DLD1 (cell line): ENCODE data around the gene ALAS1.
"Not testable (repeated sequence)": the region's sequence is repeated elsewhere in the genome, so short reads cannot be mapped to it uniquely, and the experiment has no call there.

Source experiments
- in situ Hi-C: cut with HindIII; loops from 2 replicates; pipeline ENCODE4 v1.10.0; 2017; ENCODE audit warnings: low sequenced_read_pairs

ALAS1 gene

GRCh38 chr3:52176180-52176752 lies 21.7 kb upstream of the ALAS1 start:
- in situ Hi-C loops = no loop called here

- in situ Hi-C loops = no loop called here
These were observed 20.8 kb upstream of the ALAS1 start for GRCh38 chr3:52176951-52177700.

GRCh38 chr3:52177701-52178042 lies 20.3 kb upstream of the ALAS1 start:
- in situ Hi-C loops = no loop called here

- in situ Hi-C loops = not testable (repeated sequence)
These were observed 19.8 kb upstream of the ALAS1 start for GRCh38 chr3:52178126-52178525.

- in situ Hi-C loops = no loop called here
These were observed 19.4 kb upstream of the ALAS1 start for GRCh38 chr3:52178537-52178936.

GRCh38 chr3:52181543-52181942 lies 16.4 kb upstream of the ALAS1 start:
- in situ Hi-C loops = loop anchor here (5.0 to 10.0 kb wide), 2 partner anchors 89 to 93 kb away; partner anchors contain the start of gene WDR82

- in situ Hi-C loops = loop anchor here (5.0 to 10.0 kb wide), 2 partner anchors 90 to 93 kb away; partner anchors contain the start of gene WDR82
These were observed 15.8 kb upstream of the ALAS1 start for GRCh38 chr3:52182196-52182595.

GRCh38 chr3:52182691-52183090 lies 15.3 kb upstream of the ALAS1 start:
- in situ Hi-C loops = loop anchor here (5.0 to 10.0 kb wide), 2 partner anchors 90 to 92 kb away; partner anchors contain the start of gene WDR82

- in situ Hi-C loops = loop anchor here (5.0 to 10.0 kb wide), 2 partner anchors 91 to 92 kb away; partner anchors contain the start of gene WDR82
These were observed 14.0 kb upstream of the ALAS1 start for GRCh38 chr3:52183786-52184445.

GRCh38 chr3:52184690-52185089 lies 13.3 kb upstream of the ALAS1 start:
- in situ Hi-C loops = loop anchor here (5.0 to 10.0 kb wide), 2 partner anchors 90 to 92 kb away; partner anchors contain the start of gene WDR82

GRCh38 chr3:52185311-52185710 lies 12.6 kb upstream of the ALAS1 start:
- in situ Hi-C loops = loop anchor here (10.0 kb wide), 1 partner anchor 89 kb away; the partner anchor contains the start of gene WDR82

GRCh38 chr3:52185837-52186236 lies 12.1 kb upstream of the ALAS1 start:
- in situ Hi-C loops = loop anchor here (10.0 kb wide), 1 partner anchor 89 kb away; the partner anchor contains the start of gene WDR82

- in situ Hi-C loops = loop anchor here (10.0 kb wide), 1 partner anchor 88 kb away; the partner anchor contains the start of gene WDR82
These were observed 11.2 kb upstream of the ALAS1 start for GRCh38 chr3:52186729-52187128.

GRCh38 chr3:52188556-52188955 lies 9.4 kb upstream of the ALAS1 start:
- in situ Hi-C loops = loop anchor here (10.0 kb wide), 1 partner anchor 86 kb away; the partner anchor contains the start of gene WDR82

GRCh38 chr3:52190294-52191074 lies 7.5 kb upstream of the ALAS1 start:
- in situ Hi-C loops = no loop called here

- in situ Hi-C loops = no loop called here
These were observed 6.3 kb upstream of the ALAS1 start for GRCh38 chr3:52191663-52192062.

- in situ Hi-C loops = no loop called here
These were observed 4.9 kb upstream of the ALAS1 start for GRCh38 chr3:52193065-52193464.

GRCh38 chr3:52194485-52195290 lies 3.3 kb upstream of the ALAS1 start:
- in situ Hi-C loops = no loop called here

GRCh38 chr3:52195291-52195597 lies 2.7 kb upstream of the ALAS1 start:
- in situ Hi-C loops = no loop called here

- in situ Hi-C loops = no loop called here
These were observed 2.1 kb upstream of the ALAS1 start for GRCh38 chr3:52195823-52196331.
